Right hindlimb (tissue), 1 donor: ENCODE measurements around the gene OOSP3.
"Not testable (repeated sequence)": the region's sequence is repeated elsewhere in the genome, so short reads cannot be mapped to it uniquely, and the experiment has no call there.

ENCODE experiments used
- DNase-seq: peaks from one replicate; pipeline ENCODE4 v3.0.0-alpha.2; 2018

The OOSP3 gene

GRCh38 chr11:59878575-59878974, at the start of gene OOSP3:
Gene OOSP3, plus strand, starts transcription at chr11:59878782. Its CDS starts 27 bp downstream, at chr11:59878809.
- no peak for DNase-seq

- no peak for DNase-seq
Observed at GRCh38 chr11:59829358-59829757, 49.2 kb upstream of the OOSP3 start.

- DNase-seq: no peak
Observed at GRCh38 chr11:59833602-59834001, 45.0 kb upstream of the OOSP3 start.

- no peak for DNase-seq
Observed at GRCh38 chr11:59839615-59840014, 39.0 kb upstream of the OOSP3 start.

GRCh38 chr11:59841514-59841913, 37.1 kb upstream of the OOSP3 start:
- DNase-seq: no peak

GRCh38 chr11:59842316-59842715, 36.3 kb upstream of the OOSP3 start:
- no peak for DNase-seq

- no peak for DNase-seq
Observed at GRCh38 chr11:59845399-59845798, 33.2 kb upstream of the OOSP3 start, which contains the start of gene CBLIF. Gene CBLIF, minus strand, starts transcription at chr11:59845499. Its CDS starts 46 bp downstream, at chr11:59845453.

GRCh38 chr11:59846556-59846955, 32.0 kb upstream of the OOSP3 start:
- no peak for DNase-seq

GRCh38 chr11:59847626-59848025, 31.0 kb upstream of the OOSP3 start:
- DNase-seq: no peak

- not testable (repeated sequence) for DNase-seq
Observed at GRCh38 chr11:59848439-59848838, 30.1 kb upstream of the OOSP3 start.

GRCh38 chr11:59849129-59849528, 29.5 kb upstream of the OOSP3 start:
- no peak for DNase-seq

- not testable (repeated sequence) for DNase-seq
Observed at GRCh38 chr11:59849551-59849950, 29.0 kb upstream of the OOSP3 start.

- not testable (repeated sequence) for DNase-seq
Observed at GRCh38 chr11:59851416-59851815, 27.2 kb upstream of the OOSP3 start.

- no peak for DNase-seq
Observed at GRCh38 chr11:59854871-59855270, 23.7 kb upstream of the OOSP3 start.

GRCh38 chr11:59857439-59858434, 20.8 kb upstream of the OOSP3 start:
- no peak for DNase-seq

GRCh38 chr11:59859673-59860072, 18.9 kb upstream of the OOSP3 start:
- DNase-seq: no peak

GRCh38 chr11:59862252-59862651, 16.3 kb upstream of the OOSP3 start:
- no peak for DNase-seq

- DNase-seq: no peak
Observed at GRCh38 chr11:59865031-59865430, 13.6 kb upstream of the OOSP3 start.

GRCh38 chr11:59866397-59866796, 12.2 kb upstream of the OOSP3 start, which contains the start of gene TCN1:
Gene TCN1, minus strand, starts transcription at chr11:59866487. Its CDS starts 17 bp downstream, at chr11:59866470.
- DNase-seq: no peak

GRCh38 chr11:59866836-59867235, 11.7 kb upstream of the OOSP3 start:
- DNase-seq: no peak

GRCh38 chr11:59867946-59868345, 10.6 kb upstream of the OOSP3 start:
- no peak for DNase-seq

- no peak for DNase-seq
Observed at GRCh38 chr11:59872076-59872475, 6.5 kb upstream of the OOSP3 start.

- DNase-seq: no peak
Observed at GRCh38 chr11:59875856-59876519, 2.6 kb upstream of the OOSP3 start.

GRCh38 chr11:59877325-59877724, 1.3 kb upstream of the OOSP3 start:
- DNase-seq: no peak
